Mucosa of gallbladder (tissue), 1 donor: ENCODE data around the gene FGF11. TPM values are rescaled to one million over a fixed set of nuclear protein-coding genes. Genes with fewer than 3 reads are reported as not detected.
"Not testable (repeated sequence)": the region's sequence is repeated elsewhere in the genome, so short reads cannot be mapped to it uniquely, and the experiment has no call there.

ENCODE experiments used
- DNase-seq: peaks from one replicate; pipeline ENCODE4 v3.0.0-alpha.2; 2020; ENCODE audit warnings: low spot score
- total RNA-seq: library from RNA; stranded (reverse); gene quantifications from one replicate; pipeline ENCODE4 v1.2.1, GENCODE V29; 2021
- donor health status: DM: no; HTN: no; CAD: no.

The FGF11 gene
- total RNA-seq, 1 donor from 2014 or later, result 2.7 TPM

- no peak for DNase-seq
These were observed 39.2 kb downstream of the FGF11 start for GRCh38 chr17:7478276-7479212.

GRCh38 chr17:7479213-7480088 lies 40.1 kb downstream of the FGF11 start, which contains the start of gene ZBTB4:
Gene ZBTB4 (minus strand): TSS chr17:7479631. CDS start chr17:7466801, 12,830 bp downstream.
- DNase-seq, result no peak

- DNase-seq, result no peak
These were observed 40.7 kb downstream of the FGF11 start for GRCh38 chr17:7480089-7480384.

GRCh38 chr17:7481275-7481674 lies 42.0 kb downstream of the FGF11 start, which contains the start of gene SLC35G6:
Gene SLC35G6 (plus strand): TSS chr17:7481446. CDS start chr17:7481517, 71 bp downstream.
- not testable (repeated sequence) for DNase-seq

GRCh38 chr17:7481842-7482741 lies 42.8 kb downstream of the FGF11 start:
- not testable (repeated sequence) for DNase-seq

- not testable (repeated sequence) for DNase-seq
These were observed 43.4 kb downstream of the FGF11 start for GRCh38 chr17:7482742-7483088.

GRCh38 chr17:7483255-7484066 lies 44.1 kb downstream of the FGF11 start:
- DNase-seq, result peak; percentile 94

- DNase-seq, result peak; percentile 98
These were observed 45.0 kb downstream of the FGF11 start, which contains the start of gene POLR2A for GRCh38 chr17:7484067-7484918. Gene POLR2A (plus strand): TSS chr17:7484366.

- no peak for DNase-seq
These were observed 45.6 kb downstream of the FGF11 start for GRCh38 chr17:7484919-7485377.

- DNase-seq, result no peak
These were observed 46.9 kb downstream of the FGF11 start for GRCh38 chr17:7486181-7486580.

GRCh38 chr17:7490144-7490543 lies 50.8 kb downstream of the FGF11 start:
- DNase-seq, result no peak

- no peak for DNase-seq
These were observed 52.3 kb downstream of the FGF11 start for GRCh38 chr17:7491583-7491982.

- no peak for DNase-seq
These were observed 54.6 kb downstream of the FGF11 start for GRCh38 chr17:7493941-7494340.

Other genes starting within 250 kb of the FGF11 start
- 36.5 TPM for gene DLG4, start 219.7 kb upstream of the FGF11 start, total RNA-seq
- gene ACADVL, start 219.6 kb upstream of the FGF11 start, total RNA-seq, result 914 TPM
- gene DVL2, start 205.0 kb upstream of the FGF11 start, total RNA-seq, result 60.9 TPM
- 32.3 TPM for gene PHF23, start 200.1 kb upstream of the FGF11 start, total RNA-seq
- gene GABARAP, start 197.1 kb upstream of the FGF11 start, total RNA-seq, result 587 TPM
- 107 TPM for gene CTDNEP1, start 187.8 kb upstream of the FGF11 start, total RNA-seq
- gene ELP5, start 187.3 kb upstream of the FGF11 start, total RNA-seq, result 47.9 TPM
- 248 TPM for gene CLDN7, start 177.0 kb upstream of the FGF11 start, total RNA-seq
- gene SLC2A4, start 157.8 kb upstream of the FGF11 start, total RNA-seq, result 7.6 TPM
- 1.4 TPM for gene YBX2, start 144.9 kb upstream of the FGF11 start, total RNA-seq
- 233 TPM for gene EIF5A, start 131.9 kb upstream of the FGF11 start, total RNA-seq
- 71.8 TPM for gene GPS2, start 124.2 kb upstream of the FGF11 start, total RNA-seq
- gene NEURL4, start 110.2 kb upstream of the FGF11 start, total RNA-seq, result 50.3 TPM
- 24.2 TPM for gene ACAP1, start 103.0 kb upstream of the FGF11 start, total RNA-seq
- gene KCTD11, start 87.3 kb upstream of the FGF11 start, total RNA-seq, result 15.3 TPM
- not detected for gene TMEM95, start 84.4 kb upstream of the FGF11 start, total RNA-seq
- 11.7 TPM for gene TNK1, start 58.4 kb upstream of the FGF11 start, total RNA-seq
- gene PLSCR3, start 45.0 kb upstream of the FGF11 start, total RNA-seq, result 39.7 TPM
- gene TMEM256, start 35.4 kb upstream of the FGF11 start, total RNA-seq, result 67.5 TPM
- gene NLGN2, start 31.7 kb upstream of the FGF11 start, total RNA-seq, result 35.2 TPM
- not detected for gene SPEM1, start 19.2 kb upstream of the FGF11 start, total RNA-seq
- gene SPEM2, start 13.9 kb upstream of the FGF11 start, total RNA-seq, result not detected
- not detected for gene SPEM3, start 10.7 kb upstream of the FGF11 start, total RNA-seq
- gene TMEM102, start 4.1 kb upstream of the FGF11 start, total RNA-seq, result 14.3 TPM
- 10.0 TPM for gene CHRNB1, start 5.5 kb downstream of the FGF11 start, total RNA-seq
- gene ZBTB4, start 40.1 kb downstream of the FGF11 start, total RNA-seq, result 82.8 TPM
- gene SLC35G6, start 41.9 kb downstream of the FGF11 start, total RNA-seq, result not detected
- gene POLR2A, start 44.9 kb downstream of the FGF11 start, total RNA-seq, result 133 TPM
- gene TNFSF12, start 109.5 kb downstream of the FGF11 start, total RNA-seq, result 81.5 TPM
- 120 TPM for gene TNFSF13, start 119.2 kb downstream of the FGF11 start, total RNA-seq
- gene SENP3, start 122.4 kb downstream of the FGF11 start, total RNA-seq, result 46.6 TPM
- gene CD68, start 140.1 kb downstream of the FGF11 start, total RNA-seq, result 75.3 TPM
- gene MPDU1, start 144.3 kb downstream of the FGF11 start, total RNA-seq, result 76.4 TPM
- gene SOX15, start 150.6 kb downstream of the FGF11 start, total RNA-seq, result 3.1 TPM
- gene FXR2, start 175.4 kb downstream of the FGF11 start, total RNA-seq, result 39.3 TPM
- 120 TPM for gene SAT2, start 188.3 kb downstream of the FGF11 start, total RNA-seq
- gene SHBG, start 190.6 kb downstream of the FGF11 start, total RNA-seq, result 0.89 TPM
- 7.7 TPM for gene ATP1B2, start 211.4 kb downstream of the FGF11 start, total RNA-seq
- gene TP53, start 248.0 kb downstream of the FGF11 start, total RNA-seq, result 48.7 TPM
- gene WRAP53, start 249.0 kb downstream of the FGF11 start, total RNA-seq, result 9.0 TPM